Measurements from ENCODE around the gene PRPSAP1.

The PRPSAP1 gene

GRCh38 chr17:76263896-76264295 lies 89.8 kb downstream of the PRPSAP1 start:
- DNase-seq, result no peak

GRCh38 chr17:76262732-76263344 lies 90.9 kb downstream of the PRPSAP1 start:
- no peak for DNase-seq

GRCh38 chr17:76261421-76262215 lies 92.1 kb downstream of the PRPSAP1 start:
- no peak for DNase-seq

GRCh38 chr17:76260669-76261068 lies 93.0 kb downstream of the PRPSAP1 start:
- DNase-seq, result no peak

GRCh38 chr17:76260220-76260619 lies 93.5 kb downstream of the PRPSAP1 start:
- DNase-seq, result no peak

Data from CD4-positive, alpha-beta T cell treated with Interferon gamma for 1 hour (primary cell).